Measurements from ENCODE around the gene FANCE.

Gene FANCE

DNA sequence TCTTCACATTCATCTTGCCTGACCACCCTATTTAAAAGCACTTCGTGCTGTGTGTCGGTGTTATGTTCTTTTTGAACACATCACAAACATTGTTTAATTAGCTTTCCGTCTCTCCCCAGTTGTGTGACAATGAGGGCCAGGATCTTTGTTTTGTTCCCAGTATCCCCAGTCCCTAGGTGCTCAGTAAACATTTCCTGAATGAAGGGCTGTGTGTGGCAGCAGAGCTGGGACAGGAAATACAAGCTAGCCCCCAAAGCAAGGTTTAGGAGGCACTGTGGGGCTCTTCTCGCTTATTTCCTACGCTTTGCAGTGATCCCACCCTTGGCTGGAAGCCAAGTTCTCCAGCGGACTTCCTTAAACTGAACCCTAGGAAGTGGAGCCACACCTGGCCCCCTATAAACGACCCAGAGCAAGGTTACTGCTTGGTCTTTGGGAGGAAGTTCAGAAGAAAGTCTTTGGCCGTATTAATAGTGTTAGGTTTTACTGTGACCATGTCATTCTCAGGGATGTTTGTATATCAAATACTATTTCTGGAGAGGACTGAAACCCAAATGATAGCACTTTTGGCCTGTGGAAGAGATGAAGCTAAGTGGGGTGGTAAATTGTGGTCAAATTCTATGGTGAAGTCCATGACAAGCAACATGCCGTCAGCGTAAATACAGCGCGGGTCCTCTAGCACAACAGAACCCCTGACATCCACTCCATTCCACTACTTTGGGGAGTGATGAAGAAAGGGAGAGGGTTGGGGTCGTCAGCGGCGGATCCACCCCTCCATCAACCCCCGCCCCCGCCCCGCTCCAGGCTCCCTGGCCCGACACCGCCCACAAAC lies 570 bp upstream of the FANCE start:
- DNase-seq (ENCODE audit: low read depth) = no peak
- no peak for TF ChIP-seq CTCF (conservative IDR thresholded peaks at IDR 0.05; ENCODE audit: low read depth, low read length)
- H3K4me3 ChIP-seq (ENCODE audit: low read length) = peak overlapping the region; percentile 58

DNA sequence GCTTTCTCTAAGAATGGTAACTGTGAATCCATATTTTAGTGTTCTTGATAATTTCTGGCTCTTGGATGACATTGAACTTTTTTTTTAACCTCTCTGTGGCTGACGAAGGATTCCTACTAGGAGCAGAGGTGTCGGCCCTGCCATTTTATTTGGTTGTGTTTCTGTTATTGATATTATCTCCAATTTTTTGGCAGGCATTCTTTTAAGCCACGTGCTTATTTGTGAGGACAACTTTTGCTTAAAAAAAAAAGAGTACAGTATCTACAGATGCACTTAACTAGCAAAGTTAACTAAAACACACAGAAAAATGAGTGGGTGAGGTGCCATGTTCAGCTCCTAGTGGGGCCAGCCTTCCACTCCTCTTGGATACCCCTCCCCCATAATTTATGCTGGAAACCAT lies 1.1 kb downstream of the FANCE start:
- no peak for DNase-seq (ENCODE audit: low read depth)
- peak overlapping the region; percentile 58 for H3K4me3 ChIP-seq (ENCODE audit: low read length)
- TF ChIP-seq CTCF (conservative IDR thresholded peaks at IDR 0.05; ENCODE audit: low read depth, low read length) = no peak

DNA sequence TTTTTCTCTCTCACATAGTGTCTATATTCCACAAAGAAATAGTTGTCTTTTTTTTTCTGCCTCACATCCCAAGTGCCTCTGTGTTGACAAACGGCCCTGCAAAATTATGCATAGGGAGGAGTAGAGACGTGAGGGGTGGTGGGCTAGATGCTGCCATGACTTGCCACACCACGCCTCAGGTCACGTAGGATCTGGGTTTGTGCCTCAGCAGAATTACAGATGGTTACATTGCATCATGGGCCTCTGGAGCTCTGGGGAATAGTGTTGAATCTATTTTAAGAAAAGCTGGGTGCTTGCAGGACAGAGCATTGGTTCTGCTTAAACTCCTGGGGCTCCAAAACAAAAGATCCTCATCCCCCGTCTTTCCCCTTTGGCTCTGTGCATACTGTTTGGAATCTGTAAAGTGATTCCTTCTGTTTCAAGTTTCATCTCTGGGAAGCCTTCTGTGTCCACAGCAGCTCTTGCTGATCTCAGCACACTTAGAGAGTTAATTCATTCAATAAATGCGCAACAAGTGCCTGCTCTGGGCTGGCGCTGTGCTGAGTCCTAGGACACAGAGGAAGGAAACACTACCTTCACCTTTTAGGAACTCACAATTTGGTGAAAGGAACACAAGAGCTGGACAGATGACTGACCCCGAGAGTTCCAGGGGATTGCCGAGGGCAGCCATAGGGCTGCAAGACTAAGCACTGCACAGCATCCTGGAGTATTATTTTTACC lies 2.4 kb downstream of the FANCE start:
- no peak for DNase-seq (ENCODE audit: low read depth)
- no peak overlapping the region for H3K4me3 ChIP-seq (ENCODE audit: low read length)
- TF ChIP-seq CTCF (conservative IDR thresholded peaks at IDR 0.05; ENCODE audit: low read depth, low read length) = no peak

GRCh38 chr6:35457907-35458306 lies 5.8 kb downstream of the FANCE start:
- no peak for TF ChIP-seq CTCF (conservative IDR thresholded peaks at IDR 0.05; ENCODE audit: low read depth, low read length)
- DNase-seq (ENCODE audit: low read depth) = no peak
- no peak overlapping the region for H3K4me3 ChIP-seq (ENCODE audit: low read length)

DNA sequence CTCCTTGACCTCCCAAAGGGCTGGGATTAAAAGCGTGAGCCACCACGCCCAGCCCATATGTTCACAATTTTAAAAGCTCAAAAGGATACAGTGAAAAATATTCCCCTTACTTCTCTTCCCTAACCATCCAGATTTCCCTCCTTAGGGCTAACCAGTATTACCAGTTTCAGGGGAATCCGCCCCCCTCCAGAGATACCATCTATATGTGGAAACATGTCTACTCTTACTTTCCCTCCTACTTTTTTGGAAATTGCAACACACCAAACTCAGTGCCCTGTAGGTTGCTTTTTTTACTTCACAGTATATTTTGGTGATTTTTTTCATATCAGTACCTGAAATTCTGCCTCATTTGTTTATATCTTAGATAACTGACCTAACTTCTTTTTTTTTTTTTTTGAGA lies 9.1 kb downstream of the FANCE start:
- DNase-seq (ENCODE audit: low read depth) = no peak
- no peak for TF ChIP-seq CTCF (conservative IDR thresholded peaks at IDR 0.05; ENCODE audit: low read depth, low read length)
- no peak overlapping the region for H3K4me3 ChIP-seq (ENCODE audit: low read length)

- no peak for DNase-seq (ENCODE audit: low read depth)
- no peak overlapping the region for H3K4me3 ChIP-seq (ENCODE audit: low read length)
- TF ChIP-seq CTCF (conservative IDR thresholded peaks at IDR 0.05; ENCODE audit: low read depth, low read length) = no peak
These were observed 11.2 kb downstream of the FANCE start for GRCh38 chr6:35463292-35463691.

DNA sequence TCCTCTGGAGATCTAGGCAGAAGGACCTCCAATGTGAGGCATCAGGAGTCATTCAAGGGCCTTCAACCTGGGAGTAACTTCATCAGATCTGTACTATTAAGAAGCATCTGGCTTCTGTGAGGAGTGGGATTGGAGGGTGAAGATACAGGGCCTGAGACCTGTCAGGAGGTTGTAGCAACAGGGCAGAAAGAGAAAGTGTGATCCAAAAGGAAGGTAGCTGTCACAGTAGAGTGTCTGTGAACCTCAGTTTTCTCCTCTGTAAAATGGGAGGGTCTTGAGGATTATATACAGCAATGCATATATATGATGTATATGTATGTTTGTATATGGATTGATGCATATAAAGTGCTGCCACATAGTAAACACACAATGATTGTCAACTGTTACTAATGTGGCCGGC lies 13.5 kb downstream of the FANCE start:
- no peak for TF ChIP-seq CTCF (conservative IDR thresholded peaks at IDR 0.05; ENCODE audit: low read depth, low read length)
- no peak for DNase-seq (ENCODE audit: low read depth)
- H3K4me3 ChIP-seq (ENCODE audit: low read length) = no peak overlapping the region

Measured in retinal pigment epithelial cell (primary cell).